GM12872 (cell line): ENCODE results near the gene PNO1.

ENCODE experiments used
- TF ChIP-seq, protein P1 (sequence below): IDR thresholded peaks from 3 replicates; pipeline ENCODE4 v1.5.1; 2011; ENCODE audit warnings: low read depth, mild to moderate bottlenecking, low read length, moderate library complexity; ENCODE audit not compliant: insufficient read depth

Gene PNO1

DNA sequence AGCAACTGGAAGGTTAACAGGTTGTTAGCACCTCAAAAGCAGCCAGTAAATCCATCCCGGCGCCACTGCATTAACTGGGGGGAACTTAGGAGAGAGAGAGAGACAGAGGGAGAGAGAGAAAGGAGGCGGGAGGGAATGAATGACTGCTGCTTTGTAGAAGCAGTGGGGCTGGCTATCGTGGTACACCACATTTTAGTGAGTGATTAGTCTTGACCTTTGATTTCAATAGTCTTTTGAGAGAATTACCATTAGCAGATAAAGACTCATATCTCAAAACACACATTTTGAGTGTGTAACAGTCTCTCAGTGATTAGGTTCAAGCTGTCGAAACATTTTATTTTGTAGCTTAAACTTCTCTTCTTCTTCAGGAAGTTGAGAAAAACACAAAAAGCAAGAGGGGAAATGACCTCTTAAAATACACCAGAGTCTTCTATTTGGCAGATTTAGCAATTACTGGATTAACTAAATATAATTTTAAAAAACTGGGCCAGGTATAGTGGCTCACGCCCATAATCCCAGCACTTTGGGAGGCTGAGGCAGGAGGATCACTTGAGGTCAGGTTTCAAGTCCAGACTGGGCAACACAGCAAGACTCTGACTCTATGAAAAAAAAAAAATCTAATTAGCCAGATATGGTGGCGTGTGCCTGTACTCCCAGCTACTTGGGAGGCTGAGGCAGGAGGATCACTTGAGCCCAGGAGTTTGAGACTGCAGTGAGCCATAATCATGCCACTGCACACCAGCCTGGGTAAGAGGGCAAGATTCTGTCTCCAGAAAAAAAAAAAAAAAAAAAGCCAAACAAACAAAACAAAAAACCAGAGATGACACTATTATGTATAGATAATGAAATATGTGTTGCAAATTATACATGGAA is 22.0 kb upstream of the PNO1 start:
- TF ChIP-seq, protein P1, sequence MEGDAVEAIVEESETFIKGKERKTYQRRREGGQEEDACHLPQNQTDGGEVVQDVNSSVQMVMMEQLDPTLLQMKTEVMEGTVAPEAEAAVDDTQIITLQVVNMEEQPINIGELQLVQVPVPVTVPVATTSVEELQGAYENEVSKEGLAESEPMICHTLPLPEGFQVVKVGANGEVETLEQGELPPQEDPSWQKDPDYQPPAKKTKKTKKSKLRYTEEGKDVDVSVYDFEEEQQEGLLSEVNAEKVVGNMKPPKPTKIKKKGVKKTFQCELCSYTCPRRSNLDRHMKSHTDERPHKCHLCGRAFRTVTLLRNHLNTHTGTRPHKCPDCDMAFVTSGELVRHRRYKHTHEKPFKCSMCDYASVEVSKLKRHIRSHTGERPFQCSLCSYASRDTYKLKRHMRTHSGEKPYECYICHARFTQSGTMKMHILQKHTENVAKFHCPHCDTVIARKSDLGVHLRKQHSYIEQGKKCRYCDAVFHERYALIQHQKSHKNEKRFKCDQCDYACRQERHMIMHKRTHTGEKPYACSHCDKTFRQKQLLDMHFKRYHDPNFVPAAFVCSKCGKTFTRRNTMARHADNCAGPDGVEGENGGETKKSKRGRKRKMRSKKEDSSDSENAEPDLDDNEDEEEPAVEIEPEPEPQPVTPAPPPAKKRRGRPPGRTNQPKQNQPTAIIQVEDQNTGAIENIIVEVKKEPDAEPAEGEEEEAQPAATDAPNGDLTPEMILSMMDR = no peak

DNA sequence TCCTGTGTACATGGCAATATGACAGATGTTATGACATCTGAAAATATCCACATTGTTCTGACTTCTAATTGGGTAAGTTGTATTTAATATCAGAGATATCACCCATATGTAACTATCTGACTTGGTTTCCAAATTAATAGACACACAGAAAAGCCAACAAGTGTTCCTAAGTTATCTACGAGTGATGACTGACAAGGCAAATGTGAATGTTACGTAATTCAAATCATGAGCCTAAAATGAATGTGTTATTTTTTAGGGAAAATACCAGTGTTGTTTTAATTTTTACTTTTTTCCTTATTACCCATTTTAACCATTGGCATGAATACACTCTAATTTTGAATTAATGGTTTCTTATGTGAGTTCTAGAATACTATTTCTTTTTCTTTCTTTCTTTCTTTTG is 15.8 kb upstream of the PNO1 start:
- TF ChIP-seq, protein P1 = no peak

DNA sequence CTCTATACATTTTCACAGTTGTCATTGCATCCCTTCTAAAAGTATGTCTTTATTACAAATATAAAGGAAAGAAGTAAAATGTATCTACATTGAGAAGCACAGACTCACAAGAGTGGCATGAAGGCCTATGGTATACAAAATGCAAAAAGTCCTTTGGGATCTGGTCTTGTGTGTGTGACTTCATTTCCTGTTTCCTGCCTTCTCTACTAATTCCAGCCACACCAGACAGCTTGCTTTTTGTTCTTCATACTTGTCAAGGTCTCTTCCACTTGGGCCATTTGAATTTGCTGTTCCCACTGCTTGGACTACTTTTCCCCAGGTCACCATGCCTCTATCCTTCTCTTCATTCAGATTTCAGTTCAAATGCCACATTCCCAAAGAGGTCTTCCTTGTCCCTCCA is 6.7 kb upstream of the PNO1 start:
- TF ChIP-seq, protein P1 = no peak

DNA sequence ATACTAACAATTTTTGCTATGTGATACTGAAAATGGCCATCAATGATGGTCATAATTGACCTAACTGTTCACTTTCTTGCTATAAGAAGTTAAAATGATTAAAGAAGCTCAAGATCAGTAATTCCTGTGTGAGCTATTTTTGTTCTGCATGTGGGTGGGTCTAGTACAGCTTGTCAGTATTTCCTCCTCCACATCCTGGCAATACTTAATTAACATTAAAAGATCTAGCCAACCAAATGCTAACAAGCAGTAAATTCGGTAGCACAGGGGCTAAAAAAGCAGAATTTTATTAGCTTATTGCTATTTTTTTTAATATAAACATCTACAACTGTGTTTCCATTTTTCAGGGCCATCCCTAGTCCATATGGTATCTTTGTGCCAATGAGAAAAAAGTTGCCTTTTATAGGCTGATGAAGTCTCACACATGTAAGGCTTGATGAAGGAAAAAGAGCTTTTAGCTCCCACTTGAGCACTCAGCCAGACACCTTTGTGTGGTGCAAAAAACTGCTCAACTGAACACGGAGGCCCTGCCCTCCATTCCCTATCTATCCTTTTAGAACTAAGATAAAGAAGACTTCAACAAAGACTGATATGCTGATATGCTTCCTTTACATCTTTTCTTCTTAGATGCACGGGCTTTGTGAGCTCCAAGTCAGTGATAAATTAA is 4.9 kb upstream of the PNO1 start:
- TF ChIP-seq, protein P1 = no peak

DNA sequence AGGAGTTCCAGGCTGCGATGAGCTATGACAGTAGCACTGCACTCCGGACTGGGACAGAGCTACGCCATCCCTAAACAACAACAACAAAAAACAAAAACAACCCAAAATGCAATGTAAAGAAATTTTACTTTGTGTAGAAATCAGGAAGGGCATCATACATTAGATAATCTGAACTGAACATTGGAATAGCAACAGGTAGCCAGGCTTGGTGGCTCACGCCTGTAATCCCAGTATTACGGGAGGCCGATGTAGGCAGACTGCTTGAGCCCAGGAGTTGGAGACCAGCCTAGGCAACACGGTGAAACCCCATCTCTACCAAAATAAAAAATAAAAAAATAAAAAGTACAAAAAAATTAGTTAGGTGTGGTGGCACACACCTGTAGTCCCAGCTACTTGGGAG is 2.1 kb upstream of the PNO1 start:
- TF ChIP-seq, protein P1 = no peak

DNA sequence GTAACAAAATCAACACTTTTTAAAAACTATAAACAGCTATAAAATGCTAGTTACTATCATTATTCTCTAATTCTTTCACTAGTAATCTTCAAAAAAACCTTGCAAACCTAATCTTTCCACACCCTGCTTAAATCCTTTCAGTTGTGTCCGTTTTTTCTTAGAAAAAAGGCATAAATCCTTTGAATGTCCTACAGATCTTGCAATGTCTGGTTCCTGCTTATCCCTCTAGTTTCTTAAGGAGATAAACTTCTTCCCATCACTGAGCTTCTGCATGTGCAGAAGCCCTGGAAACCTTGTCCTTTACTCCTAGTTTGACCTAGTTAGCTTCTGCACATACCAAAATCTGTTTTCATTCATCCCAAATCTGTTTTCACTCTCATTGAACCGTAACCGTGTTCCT is 1.3 kb upstream of the PNO1 start:
- TF ChIP-seq, protein P1 = no peak

DNA sequence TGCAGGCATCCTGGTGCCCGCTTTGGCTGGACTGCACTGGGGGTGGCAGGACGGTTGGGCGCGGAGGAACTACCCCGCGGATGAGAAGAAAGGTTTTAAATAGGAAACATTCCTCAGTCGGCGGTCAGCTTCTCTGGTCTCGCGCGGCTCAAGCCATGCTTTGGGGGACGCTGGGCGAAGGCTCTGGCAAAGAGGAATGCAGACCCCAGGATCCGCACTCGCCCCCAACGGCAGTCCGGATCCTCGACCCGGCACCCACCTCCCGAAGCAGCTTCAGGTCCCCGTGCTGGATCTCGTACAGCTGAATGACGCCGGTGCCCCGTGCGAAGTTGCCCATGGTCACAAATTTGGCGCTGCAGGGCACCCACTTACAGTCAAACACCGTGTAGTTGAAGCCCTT is 686 bp upstream of the PNO1 start:
- TF ChIP-seq, protein P1 = no peak
